22Rv1 (cell line): ENCODE results near the gene WSB1.

Experiments
- ZFX ChIP-seq: fragments of 450-650 bp; IDR thresholded peaks from 2 replicates; pipeline ENCODE4 v1.6.1; 2017; ENCODE audit warnings: antibody characterized with exemption, borderline replicate concordance
- TF ChIP-seq, protein P1 (sequence below): fragments of 450-650 bp; IDR thresholded peaks from 2 replicates; pipeline ENCODE4 v1.5.1; 2017; ENCODE audit warnings: mild to moderate bottlenecking

DNA sequence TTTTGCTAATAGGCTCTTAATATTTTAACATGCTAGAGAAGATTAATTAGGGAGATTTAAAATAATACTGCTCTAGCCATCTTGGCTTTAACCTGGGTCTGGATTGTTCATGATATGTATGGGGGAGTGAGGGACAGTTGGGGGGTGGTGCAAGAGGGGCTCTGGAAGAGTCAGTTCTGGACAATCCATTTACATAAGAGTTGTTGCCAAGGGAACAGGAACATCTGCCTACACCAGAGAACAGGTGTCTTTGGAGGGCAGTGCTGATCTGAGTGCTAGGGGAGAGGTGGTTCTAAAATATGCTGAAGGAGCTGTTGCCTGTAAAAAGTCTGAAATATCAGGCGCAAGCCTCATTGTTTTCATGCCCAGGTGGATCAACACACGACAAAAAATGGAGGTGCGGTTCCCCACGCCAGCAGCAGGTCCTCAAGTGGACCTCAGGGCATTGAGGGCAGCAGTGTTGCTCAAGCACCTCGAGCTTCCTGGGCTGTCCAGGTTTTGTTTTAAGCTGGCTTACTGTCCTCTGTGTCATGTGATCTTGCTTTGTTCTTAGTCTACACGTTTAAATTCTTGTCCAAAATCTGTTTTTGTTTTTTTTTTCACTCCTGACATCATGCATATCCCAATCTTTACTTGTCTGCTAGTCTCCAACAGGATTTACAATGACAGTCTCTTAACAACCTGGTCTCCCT lies 25.4 kb upstream of the WSB1 start:
- TF ChIP-seq, protein P1, sequence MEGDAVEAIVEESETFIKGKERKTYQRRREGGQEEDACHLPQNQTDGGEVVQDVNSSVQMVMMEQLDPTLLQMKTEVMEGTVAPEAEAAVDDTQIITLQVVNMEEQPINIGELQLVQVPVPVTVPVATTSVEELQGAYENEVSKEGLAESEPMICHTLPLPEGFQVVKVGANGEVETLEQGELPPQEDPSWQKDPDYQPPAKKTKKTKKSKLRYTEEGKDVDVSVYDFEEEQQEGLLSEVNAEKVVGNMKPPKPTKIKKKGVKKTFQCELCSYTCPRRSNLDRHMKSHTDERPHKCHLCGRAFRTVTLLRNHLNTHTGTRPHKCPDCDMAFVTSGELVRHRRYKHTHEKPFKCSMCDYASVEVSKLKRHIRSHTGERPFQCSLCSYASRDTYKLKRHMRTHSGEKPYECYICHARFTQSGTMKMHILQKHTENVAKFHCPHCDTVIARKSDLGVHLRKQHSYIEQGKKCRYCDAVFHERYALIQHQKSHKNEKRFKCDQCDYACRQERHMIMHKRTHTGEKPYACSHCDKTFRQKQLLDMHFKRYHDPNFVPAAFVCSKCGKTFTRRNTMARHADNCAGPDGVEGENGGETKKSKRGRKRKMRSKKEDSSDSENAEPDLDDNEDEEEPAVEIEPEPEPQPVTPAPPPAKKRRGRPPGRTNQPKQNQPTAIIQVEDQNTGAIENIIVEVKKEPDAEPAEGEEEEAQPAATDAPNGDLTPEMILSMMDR = no peak
- TF ChIP-seq ZFX = no peak
